ENCODE measurements around the gene UMAD1. TPM values are rescaled to one million over a fixed set of nuclear protein-coding genes. Genes with fewer than 3 reads are reported as not detected.

The UMAD1 gene
- total RNA-seq, 2 experiments from 2014 or later, result 11.0 to 15.3 TPM

GRCh38 chr7:7687800-7688199 lies 47.2 kb downstream of the UMAD1 start:
- ATAC-seq (ENCODE audit: poor library complexity), result no peak
- no peak for TF ChIP-seq CTCF (IDR thresholded peaks at IDR 0.05)
- no peaks in the 10 kb centered on the region for H3K27me3 ChIP-seq (ENCODE audit: control insufficient read depth in 1 of 2, insufficient read depth in 2 of 2, low read length in 2 of 2)
- H3K9me3 ChIP-seq (ENCODE audit: control insufficient read depth in 1 of 2, insufficient read depth in 1 of 2, low read length in 2 of 2), result no peaks in the 10 kb centered on the region
- no peak overlapping the region for H3K4me3 Mint-ChIP-seq
- no peak overlapping the region for H3K27ac ChIP-seq (ENCODE audit: low read depth in 1 of 2, low read length in 2 of 2)
- no peaks in the 10 kb centered on the region for H3K9me3 Mint-ChIP-seq
- DNase-seq, result no peak
- H3K36me3 Mint-ChIP-seq (ENCODE audit: low read depth), result peaks cover 18% of the 10 kb centered on the region
- CTCF ChIA-PET, result no interaction called here
- H3K27ac Mint-ChIP-seq, result no peak overlapping the region
- POLR2A ChIA-PET, result interaction anchor here (1.7 kb wide), 1 partner anchor 47 kb away, joined by 5 read pairs; the partner anchor contains the start of gene UMAD1
- H3K4me3 ChIP-seq (ENCODE audit: low read length), result no peak overlapping the region
- peaks cover 36% of the 10 kb centered on the region for H3K4me1 Mint-ChIP-seq (ENCODE audit: low read depth)
- intact Hi-C loops (cut with DNase I, micrococcal nuclease), result no loop called here
- H3K36me3 ChIP-seq (ENCODE audit: insufficient read depth, low read length), result no peaks in the 10 kb centered on the region
- H3K27me3 Mint-ChIP-seq, result no peaks in the 10 kb centered on the region
- no peaks in the 10 kb centered on the region for H3K4me1 ChIP-seq (ENCODE audit: insufficient read depth, low read length)

GRCh38 chr7:7688310-7688709 lies 47.8 kb downstream of the UMAD1 start:
- H3K36me3 Mint-ChIP-seq (ENCODE audit: low read depth), result peaks cover 19% of the 10 kb centered on the region
- H3K27me3 Mint-ChIP-seq, result no peaks in the 10 kb centered on the region
- H3K4me3 Mint-ChIP-seq, result no peak overlapping the region
- ATAC-seq (ENCODE audit: poor library complexity) (no peak), DNase-seq (no peak)
- Histone ChIP-seq H3K4me1 (ENCODE audit: insufficient read depth, low read length) (no peaks in the 10 kb centered on the region), H3K27ac (ENCODE audit: low read depth in 1 of 2, low read length in 2 of 2) (no peak overlapping the region), H3K4me3 (ENCODE audit: low read length) (no peak overlapping the region), H3K9me3 (ENCODE audit: control insufficient read depth in 1 of 2, insufficient read depth in 1 of 2, low read length in 2 of 2) (no peaks in the 10 kb centered on the region), H3K36me3 (ENCODE audit: insufficient read depth, low read length) (no peaks in the 10 kb centered on the region), H3K27me3 (ENCODE audit: control insufficient read depth in 1 of 2, insufficient read depth in 2 of 2, low read length in 2 of 2) (no peaks in the 10 kb centered on the region)
- ChIA-PET CTCF (no interaction called here), POLR2A (interaction anchor here (1.7 kb wide), 1 partner anchor 48 kb away, joined by 5 read pairs; the partner anchor contains the start of gene UMAD1)
- no peak overlapping the region for H3K27ac Mint-ChIP-seq
- TF ChIP-seq CTCF (IDR thresholded peaks at IDR 0.05), result no peak
- H3K9me3 Mint-ChIP-seq, result no peaks in the 10 kb centered on the region
- peaks cover 32% of the 10 kb centered on the region for H3K4me1 Mint-ChIP-seq (ENCODE audit: low read depth)
- intact Hi-C loops (cut with DNase I, micrococcal nuclease), result no loop called here

- peaks cover 32% of the 10 kb centered on the region for H3K4me1 Mint-ChIP-seq (ENCODE audit: low read depth)
- ATAC-seq (ENCODE audit: poor library complexity) (no peak), DNase-seq (no peak)
- intact Hi-C loops (cut with DNase I, micrococcal nuclease), result no loop called here
- H3K4me3 Mint-ChIP-seq, result no peak overlapping the region
- H3K27ac ChIP-seq (ENCODE audit: low read depth in 1 of 2, low read length in 2 of 2), result no peak overlapping the region
- no peak overlapping the region for H3K27ac Mint-ChIP-seq
- H3K4me1 ChIP-seq (ENCODE audit: insufficient read depth, low read length), result no peaks in the 10 kb centered on the region
- H3K4me3 ChIP-seq (ENCODE audit: low read length), result no peak overlapping the region
- H3K9me3 Mint-ChIP-seq, result no peaks in the 10 kb centered on the region
- H3K36me3 Mint-ChIP-seq (ENCODE audit: low read depth), result peaks cover 19% of the 10 kb centered on the region
- no peaks in the 10 kb centered on the region for H3K27me3 ChIP-seq (ENCODE audit: control insufficient read depth in 1 of 2, insufficient read depth in 2 of 2, low read length in 2 of 2)
- no peaks in the 10 kb centered on the region for H3K36me3 ChIP-seq (ENCODE audit: insufficient read depth, low read length)
- CTCF ChIA-PET, result interaction anchor here (1.4 kb wide), 1 partner anchor 10 kb away, joined by 6 read pairs; no protein-coding TSS in a partner anchor
- no peaks in the 10 kb centered on the region for H3K27me3 Mint-ChIP-seq
- TF ChIP-seq CTCF (IDR thresholded peaks at IDR 0.05), result no peak
- POLR2A ChIA-PET, result no interaction called here
- H3K9me3 ChIP-seq (ENCODE audit: control insufficient read depth in 1 of 2, insufficient read depth in 1 of 2, low read length in 2 of 2), result no peaks in the 10 kb centered on the region
These were observed 48.4 kb downstream of the UMAD1 start for GRCh38 chr7:7688956-7689355.

All from CD4-positive, alpha-beta T cell (primary cell).